SK-N-SH (cell line): ENCODE data around the gene CD209.

Experiments used
- CHD2 ChIP-seq: fragments of 150-350 bp; IDR thresholded peaks from 2 replicates; pipeline ENCODE4 v1.6.1; 2018; ENCODE audit warnings: low read length; ENCODE audit not compliant: partially characterized antibody
- CTCF ChIP-seq: fragments of 200-600 bp; sonication (generic); IDR thresholded peaks from 2 replicates; pipeline ENCODE4 v1.6.1; 2017; ENCODE audit warnings: antibody characterized with exemption, mild to moderate bottlenecking, moderate library complexity
- FOXJ3 ChIP-seq: sonication (generic); formaldehyde crosslinking; IDR thresholded peaks from 2 replicates; pipeline ENCODE4 v1.5.1; 2020; ENCODE audit warnings: mild to moderate bottlenecking, missing genetic modification reagents
- JUND ChIP-seq: IDR thresholded peaks from 2 replicates; pipeline ENCODE4 v1.4.0; 2012
- NFIC ChIP-seq: IDR thresholded peaks from 2 replicates; pipeline ENCODE4 v1.4.0; 2012; ENCODE audit warnings: borderline replicate concordance
- NRF1 ChIP-seq: IDR thresholded peaks from 2 replicates; pipeline ENCODE4 v1.6.1; 2012; ENCODE audit warnings: low read depth, mild to moderate bottlenecking, low read length
- POLR2AphosphoS5 ChIP-seq: IDR thresholded peaks from 2 replicates; pipeline ENCODE4 v1.6.1; 2012; ENCODE audit warnings: low read depth, low read length
- RCOR1 ChIP-seq: fragments of 150-350 bp; IDR thresholded peaks from 2 replicates; pipeline ENCODE4 v1.6.1; 2017; ENCODE audit warnings: antibody characterized with exemption, low read length
- SMC3 ChIP-seq: IDR thresholded peaks from 2 replicates; pipeline ENCODE4 v1.6.1; 2012; ENCODE audit warnings: low read depth, low read length, improper control_type of control experiment
- TAF1 ChIP-seq: IDR thresholded peaks from 2 replicates; pipeline ENCODE4 v1.6.1; 2012; ENCODE audit warnings: low read depth, mild to moderate bottlenecking, low read length, moderate library complexity, borderline replicate concordance

GRCh38 chr19:7734220-7735203, 12.8 kb downstream of the CD209 start:
- TF ChIP-seq CTCF (no peak), NFIC (no peak), SMC3 (no peak), TAF1 (no peak), JUND (no peak), FOXJ3 (no peak), RCOR1 (no peak), POLR2AphosphoS5 (no peak), NRF1 (no peak), CHD2 (no peak)
